ENCODE data around the gene MAIP1. TPM values are rescaled to one million over a fixed set of nuclear protein-coding genes. Genes with fewer than 3 reads are reported as not detected.

The MAIP1 gene
- total RNA-seq, 1 experiment from 2014 or later, result 32.3 TPM

DNA sequence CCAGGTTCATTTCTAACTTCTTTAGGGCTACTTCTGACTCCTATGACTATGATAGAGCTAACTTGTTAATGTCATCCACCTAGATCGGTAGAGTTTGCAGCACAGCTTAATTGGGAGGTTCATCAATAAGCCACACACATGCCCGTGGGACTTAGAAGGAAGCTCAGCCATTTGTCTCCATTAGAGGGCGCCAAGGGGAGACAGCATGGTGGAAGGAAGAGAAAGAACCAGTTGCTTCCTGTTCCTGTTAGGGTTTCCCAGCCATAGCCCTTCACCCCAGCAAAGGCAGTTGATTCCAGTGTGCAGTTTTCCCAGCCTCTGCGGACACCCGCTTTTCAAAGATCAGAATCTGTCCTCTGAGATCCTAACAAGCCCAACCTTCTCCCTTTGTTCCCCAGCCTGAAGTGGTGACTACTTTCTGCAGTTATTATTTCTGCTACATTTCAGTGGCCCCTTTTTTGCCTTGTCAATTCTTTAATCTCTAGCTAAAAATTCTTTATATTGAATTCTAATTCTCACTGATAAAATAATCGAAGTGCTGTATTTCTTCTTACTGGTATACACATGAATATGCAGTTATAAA is 30.3 kb downstream of the MAIP1 start:
- Mint-ChIP-seq H3K36me3 (ENCODE audit: insufficient read depth in 1 of 3, low read depth in 3 of 3) (peaks cover 0 to 2% (median 0%) of the 10 kb centered on the region in 3 experiments; a peak in 1 of 7 replicates), H3K27ac (peak overlapping the region in 2 of 3 experiments; percentile 41 to 71; a peak in 2 of 7 replicates), H3K4me1 (peaks cover 22 to 30% of the 10 kb centered on the region in 2 experiments), H3K27me3 (ENCODE audit: low read depth) (no peaks in the 10 kb centered on the region), H3K4me3 (no peak overlapping the region), H3K9me3 (no peaks in the 10 kb centered on the region)
- H2BK12ac ChIP-seq (ENCODE audit: insufficient read length, low read depth, low read length), result no peak overlapping the region
- no peak overlapping the region for H3K27ac ChIP-seq (ENCODE audit: insufficient read length, low read depth, low read length)
- no peaks in the 10 kb centered on the region for H3K79me1 ChIP-seq (ENCODE audit: insufficient read depth, low read depth, low read length, poor library complexity, severe bottlenecking)
- H3K79me2 ChIP-seq (ENCODE audit: insufficient read depth, low read length), result no peaks in the 10 kb centered on the region
- no peak overlapping the region for H3T11ph ChIP-seq (ENCODE audit: low read length)
- no peak overlapping the region for H2BK5ac ChIP-seq (ENCODE audit: insufficient read length, low read length)
- no peak overlapping the region for H2BK20ac ChIP-seq (ENCODE audit: low read depth, low read length, poor library complexity, severe bottlenecking)
- no peak overlapping the region for H4K91ac ChIP-seq (ENCODE audit: insufficient read length, low read depth, low read length)
- H3K4me1 ChIP-seq (ENCODE audit: insufficient read depth, low read length), result peaks cover 6% of the 10 kb centered on the region
- H3K56ac ChIP-seq (ENCODE audit: insufficient read length, low read depth, low read length), result no peak overlapping the region
- H3K9me3 ChIP-seq (ENCODE audit: control insufficient read depth, low read depth, low read length), result no peaks in the 10 kb centered on the region
- H2AK5ac ChIP-seq (ENCODE audit: insufficient read length, low read length), result no peak overlapping the region
- no peaks in the 10 kb centered on the region for H3K23me2 ChIP-seq (ENCODE audit: insufficient read length, low read depth, low read length, poor library complexity, severe bottlenecking)
- H4K8ac ChIP-seq (replicated peaks; ENCODE audit: insufficient read length, low read depth, low read length), result no peak overlapping the region
- H3K23ac ChIP-seq (ENCODE audit: insufficient read length, low read depth, low read length), result no peak overlapping the region
- TF ChIP-seq, protein P1, sequence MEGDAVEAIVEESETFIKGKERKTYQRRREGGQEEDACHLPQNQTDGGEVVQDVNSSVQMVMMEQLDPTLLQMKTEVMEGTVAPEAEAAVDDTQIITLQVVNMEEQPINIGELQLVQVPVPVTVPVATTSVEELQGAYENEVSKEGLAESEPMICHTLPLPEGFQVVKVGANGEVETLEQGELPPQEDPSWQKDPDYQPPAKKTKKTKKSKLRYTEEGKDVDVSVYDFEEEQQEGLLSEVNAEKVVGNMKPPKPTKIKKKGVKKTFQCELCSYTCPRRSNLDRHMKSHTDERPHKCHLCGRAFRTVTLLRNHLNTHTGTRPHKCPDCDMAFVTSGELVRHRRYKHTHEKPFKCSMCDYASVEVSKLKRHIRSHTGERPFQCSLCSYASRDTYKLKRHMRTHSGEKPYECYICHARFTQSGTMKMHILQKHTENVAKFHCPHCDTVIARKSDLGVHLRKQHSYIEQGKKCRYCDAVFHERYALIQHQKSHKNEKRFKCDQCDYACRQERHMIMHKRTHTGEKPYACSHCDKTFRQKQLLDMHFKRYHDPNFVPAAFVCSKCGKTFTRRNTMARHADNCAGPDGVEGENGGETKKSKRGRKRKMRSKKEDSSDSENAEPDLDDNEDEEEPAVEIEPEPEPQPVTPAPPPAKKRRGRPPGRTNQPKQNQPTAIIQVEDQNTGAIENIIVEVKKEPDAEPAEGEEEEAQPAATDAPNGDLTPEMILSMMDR (conservative IDR thresholded peaks at IDR 0.05), result peak; percentile 76
- H3K4ac ChIP-seq (ENCODE audit: low read depth, low read length), result no peak overlapping the region
- no peak overlapping the region for H3K9ac ChIP-seq (ENCODE audit: extremely low read depth, insufficient read length, low read length)
- H3K4me2 ChIP-seq (ENCODE audit: insufficient read depth, insufficient read length, low read length), result no peak overlapping the region
- H3K18ac ChIP-seq (ENCODE audit: insufficient read length, low read depth, low read length), result no peak overlapping the region
- H3K27me3 ChIP-seq (ENCODE audit: insufficient read depth, low read length), result no peaks in the 10 kb centered on the region
- H4K20me1 ChIP-seq (ENCODE audit: control insufficient read depth, insufficient read depth, insufficient read length), result no peaks in the 10 kb centered on the region
- H4K5ac ChIP-seq (ENCODE audit: insufficient read length, low read depth, low read length), result no peak overlapping the region
- peak overlapping the region; percentile 74 for H2AFZ ChIP-seq (ENCODE audit: low read length)
- H2BK15ac ChIP-seq (ENCODE audit: low read depth, low read length), result no peak overlapping the region
- peak; percentile 77 for DNase-seq
- no peak overlapping the region for H3K14ac ChIP-seq (ENCODE audit: insufficient read depth, low read length)
- WGBS (ENCODE audit: extremely low coverage, insufficient read length, low lambda C conversion rate), result no CpG with 5 or more reads among the region's 6 CpGs
- no peak overlapping the region for H2BK120ac ChIP-seq (ENCODE audit: low read depth, low read length, poor library complexity, severe bottlenecking)
